ENCODE results near the gene PPP2R2B.
A peak's percentile ranks its signal among the peaks of the same experiment; 100 is the strongest.

The PPP2R2B gene

GRCh38 chr5:146778795-146779194 lies 99.8 kb downstream of the PPP2R2B start:
- no peak for DNase-seq

GRCh38 chr5:146778261-146778660 lies 100.3 kb downstream of the PPP2R2B start:
- no peak for DNase-seq

- DNase-seq: no peak
Observed at GRCh38 chr5:146772881-146773466, 105.6 kb downstream of the PPP2R2B start.

- no peak for DNase-seq
Observed at GRCh38 chr5:146770980-146771379, 107.6 kb downstream of the PPP2R2B start.

- DNase-seq: no peak
Observed at GRCh38 chr5:146770546-146770945, 108.0 kb downstream of the PPP2R2B start.

- no peak for DNase-seq
Observed at GRCh38 chr5:146767534-146767933, 111.0 kb downstream of the PPP2R2B start.

- DNase-seq: no peak
Observed at GRCh38 chr5:146766013-146766412, 112.5 kb downstream of the PPP2R2B start.

GRCh38 chr5:146765089-146765832 lies 113.3 kb downstream of the PPP2R2B start:
- DNase-seq: no peak

- no peak for DNase-seq
Observed at GRCh38 chr5:146762830-146763229, 115.7 kb downstream of the PPP2R2B start.

- DNase-seq: no peak
Observed at GRCh38 chr5:146761811-146762210, 116.7 kb downstream of the PPP2R2B start.

- DNase-seq: no peak
Observed at GRCh38 chr5:146758938-146759337, 119.6 kb downstream of the PPP2R2B start.

GRCh38 chr5:146758076-146758475 lies 120.5 kb downstream of the PPP2R2B start:
- DNase-seq: no peak

GRCh38 chr5:146756546-146756945 lies 122.0 kb downstream of the PPP2R2B start:
- no peak for DNase-seq

GRCh38 chr5:146755793-146756192 lies 122.8 kb downstream of the PPP2R2B start:
- no peak for DNase-seq

- no peak for DNase-seq
Observed at GRCh38 chr5:146754621-146755020, 123.9 kb downstream of the PPP2R2B start.

- no peak for DNase-seq
Observed at GRCh38 chr5:146753641-146754040, 124.9 kb downstream of the PPP2R2B start.

- DNase-seq: no peak
Observed at GRCh38 chr5:146751781-146752401, 126.7 kb downstream of the PPP2R2B start.

- peak; percentile 25 for DNase-seq
Observed at GRCh38 chr5:146751054-146751453, 127.5 kb downstream of the PPP2R2B start.

- DNase-seq: no peak
Observed at GRCh38 chr5:146748533-146748932, 130.0 kb downstream of the PPP2R2B start.

- DNase-seq: no peak
Observed at GRCh38 chr5:146745931-146746577, 132.5 kb downstream of the PPP2R2B start.

GRCh38 chr5:146744068-146744745 lies 134.3 kb downstream of the PPP2R2B start:
- DNase-seq: no peak

GRCh38 chr5:146734936-146735577 lies 143.5 kb downstream of the PPP2R2B start:
- DNase-seq: no peak

- DNase-seq: no peak
Observed at GRCh38 chr5:146732962-146733361, 145.6 kb downstream of the PPP2R2B start.
